GM23338 (cell line): ENCODE data around the gene LHX4. TPM values are rescaled to one million over a fixed set of nuclear protein-coding genes. Genes with fewer than 3 reads are reported as not detected.

Experiments
- ATAC-seq: fragments of 200-7000 bp; cut with Tn5 transposase; 3 replicates; pipeline ENCODE4 v1.9.1; 2020
- DNase-seq: peaks from one replicate; pipeline ENCODE4 v3.0.0-alpha.2; 2015; ENCODE audit warnings: low spot score
- H2AFZ ChIP-seq: fragments of 200-600 bp; sonication (generic); 2 replicates; pipeline ENCODE4 v1.8.0; 2016; ENCODE audit warnings: antibody characterized with exemption, mild to moderate bottlenecking, moderate library complexity
- H3F3A ChIP-seq: fragments of 200-600 bp; sonication (generic); replicated peaks from 2 replicates; pipeline ENCODE4 v1.8.0; 2017; ENCODE audit warnings: antibody characterized with exemption, mixed run types, low read depth
- H3K27ac ChIP-seq: fragments of 200-600 bp; sonication (generic); 2 replicates; pipeline ENCODE4 v1.6.1; 2016; ENCODE audit warnings: low read depth
- H3K27me3 ChIP-seq: fragments of 200-600 bp; sonication (generic); 2 replicates; pipeline ENCODE4 v1.8.0; 2016; ENCODE audit warnings: mild to moderate bottlenecking, mixed run types, moderate library complexity; ENCODE audit not compliant: insufficient read depth
- H3K36me3 ChIP-seq: fragments of 200-600 bp; sonication (generic); 2 replicates; pipeline ENCODE4 v1.8.0; 2016; ENCODE audit warnings: mild to moderate bottlenecking; ENCODE audit not compliant: insufficient read depth
- H3K4me1 ChIP-seq: fragments of 200-600 bp; sonication (generic); 2 replicates; pipeline ENCODE4 v1.8.0; 2016; ENCODE audit warnings: mild to moderate bottlenecking, moderate library complexity; ENCODE audit not compliant: insufficient read depth
- H3K4me2 ChIP-seq: fragments of 200-600 bp; sonication (generic); 2 replicates; pipeline ENCODE4 v1.7.1; 2017; ENCODE audit warnings: mixed run types
- H3K4me3 ChIP-seq: fragments of 200-600 bp; sonication (generic); 2 replicates; pipeline ENCODE4 v1.6.1; 2016; ENCODE audit warnings: mixed run types
- H3K79me2 ChIP-seq: fragments of 200-600 bp; sonication (generic); replicated peaks from 2 replicates; pipeline ENCODE4 v1.8.0; 2017; ENCODE audit warnings: mild to moderate bottlenecking; ENCODE audit not compliant: insufficient read depth
- H3K9me2 ChIP-seq: fragments of 200-600 bp; sonication (generic); 2 replicates; pipeline ENCODE4 v1.8.0; 2017; ENCODE audit not compliant: insufficient read depth
- H4K20me1 ChIP-seq: fragments of 200-600 bp; sonication (generic); replicated peaks from 2 replicates; pipeline ENCODE4 v1.8.0; 2017; ENCODE audit warnings: mild to moderate bottlenecking; ENCODE audit not compliant: insufficient read depth
- H3K27ac Mint-ChIP-seq: 2 replicates; pipeline ENCODE4 v1.8.0; 2020; ENCODE audit warnings: inconsistent platforms, mild to moderate bottlenecking, moderate library complexity, mixed read lengths
- H3K27me3 Mint-ChIP-seq: 3 replicates; pipeline ENCODE4 v1.8.0; 2022; ENCODE audit warnings: low read depth, mild to moderate bottlenecking, moderate library complexity, mixed read lengths, inconsistent platforms; ENCODE audit not compliant: insufficient read depth, poor library complexity
- H3K36me3 Mint-ChIP-seq: 3 replicates; pipeline ENCODE4 v1.8.0; 2021; ENCODE audit warnings: low read depth, mild to moderate bottlenecking, inconsistent platforms, moderate library complexity, mixed read lengths
- H3K4me1 Mint-ChIP-seq: 3 replicates; pipeline ENCODE4 v1.8.0; 2020; ENCODE audit warnings: mild to moderate bottlenecking, inconsistent platforms, mixed read lengths
- H3K4me3 Mint-ChIP-seq: 3 replicates; pipeline ENCODE4 v1.8.0; 2021; ENCODE audit warnings: moderate library complexity, mild to moderate bottlenecking, inconsistent platforms, mixed read lengths
- H3K9me3 Mint-ChIP-seq: 3 replicates; pipeline ENCODE4 v1.8.0; 2020; ENCODE audit warnings: moderate library complexity, mild to moderate bottlenecking, inconsistent platforms, mixed read lengths
- CREB1 ChIP-seq: fragments of 250-450 bp; sonication (Bioruptor Pico); IDR thresholded peaks from 2 replicates; pipeline ENCODE4 v1.5.0; 2020; ENCODE audit warnings: low read depth, mild to moderate bottlenecking, moderate library complexity
- EZH2 ChIP-seq: fragments of 200-600 bp; sonication (generic); IDR thresholded peaks from one replicate; pipeline ENCODE4 v1.8.0; 2017; ENCODE audit warnings: antibody characterized with exemption, mild to moderate bottlenecking, low read depth; ENCODE audit not compliant: unreplicated experiment
- JUNB ChIP-seq: IDR thresholded peaks from one replicate; pipeline ENCODE4 v1.6.1; 2016; ENCODE audit warnings: antibody characterized with exemption; ENCODE audit not compliant: unreplicated experiment
- NANOG ChIP-seq: IDR thresholded peaks from 2 replicates; pipeline ENCODE4 v1.6.1; 2016; ENCODE audit warnings: antibody characterized with exemption, borderline replicate concordance
- POLR2AphosphoS5 ChIP-seq: IDR thresholded peaks from 2 replicates; pipeline ENCODE4 v1.6.1; 2016; ENCODE audit warnings: antibody characterized with exemption, low read depth
- STAT1 ChIP-seq: IDR thresholded peaks from one replicate; pipeline ENCODE4 v1.6.1; 2016; ENCODE audit warnings: antibody characterized with exemption; ENCODE audit not compliant: unreplicated experiment
- ZNF114 ChIP-seq: fragments of 250-450 bp; sonication (Bioruptor Pico); IDR thresholded peaks from 2 replicates; pipeline ENCODE4 v1.5.0; 2020; ENCODE audit warnings: mild to moderate bottlenecking, moderate library complexity
- ZNF331 ChIP-seq: fragments of 250-450 bp; sonication (Bioruptor Pico); IDR thresholded peaks from 2 replicates; pipeline ENCODE4 v1.5.0; 2020; ENCODE audit warnings: low read depth, mild to moderate bottlenecking, moderate library complexity
- polyA plus RNA-seq: library from polyadenylated mRNA; unstranded; fragments of >200 nt; fragmentation: Nextera tagmentation; extraction: Ambion mirVana; gene quantifications from 2 replicates; pipeline ENCODE4 v1.2.1, GENCODE V29; 2016
- total RNA-seq: library from RNA; depleted of rRNA; stranded (reverse); fragments of >200 nt; shearing (Covaris generic); gene quantifications from 2 replicates; pipeline ENCODE4 v1.2.3, GENCODE V29; 2014
- TF ChIP-seq, protein P1 (sequence below): IDR thresholded peaks from one replicate; pipeline ENCODE4 v1.6.1; 2018; ENCODE audit warnings: antibody characterized with exemption; ENCODE audit not compliant: unreplicated experiment
- TF ChIP-seq, protein P2 (sequence below), 2 experiments: fragments of 200-600 bp in 1 of 2; sonication (generic) in 1 of 2; conservative IDR thresholded peaks; 2 replicates each; pipeline versions ENCODE4 v1.5.1 to v1.6.1; 2016 to 2017; ENCODE audit warnings: antibody characterized with exemption in 2 of 2, low read depth in 2 of 2, mild to moderate bottlenecking in 2 of 2, moderate library complexity in 1 of 2
- TF ChIP-seq, protein P3 (sequence below): IDR thresholded peaks from 2 replicates; pipeline ENCODE4 v1.6.1; 2016; ENCODE audit warnings: antibody characterized with exemption

LHX4 gene
- total and polyA plus RNA-seq, 2 experiments from 2014 or later: 1.4 to 2.5 TPM

DNA sequence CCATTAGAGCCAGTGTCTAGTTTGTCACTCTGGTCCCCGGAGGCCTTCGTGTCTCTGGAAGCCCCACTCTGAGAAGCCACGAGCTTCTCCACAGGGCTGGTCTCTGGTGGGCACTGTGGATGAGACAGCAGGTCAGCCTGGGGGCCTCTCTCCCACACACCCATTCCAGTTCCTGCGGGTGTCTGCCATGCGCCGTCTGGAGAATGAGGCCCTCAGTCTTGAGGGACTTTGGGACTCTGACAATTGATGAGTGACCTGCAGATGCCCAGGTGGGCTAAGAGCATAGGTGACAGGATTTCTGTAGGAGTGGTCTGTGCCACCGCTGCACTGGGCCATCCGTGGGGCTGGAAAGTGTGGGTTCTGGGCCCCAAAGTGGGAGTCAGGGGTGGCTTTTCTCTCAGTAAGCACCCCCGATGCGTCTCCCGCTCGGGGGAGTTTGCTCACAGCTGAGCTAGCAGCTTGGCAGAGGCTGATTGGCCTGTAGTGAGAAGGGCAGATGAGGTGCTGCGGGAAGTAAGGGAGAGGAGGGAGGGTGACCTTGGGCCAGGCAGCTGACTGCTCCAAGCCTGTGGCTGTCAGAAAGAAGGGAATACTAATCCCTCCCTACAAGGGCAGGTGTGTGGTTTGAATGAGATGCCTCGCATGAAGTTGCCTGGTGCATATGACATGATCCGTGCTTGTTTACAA lies 26.4 kb downstream of the LHX4 start:
- no peak overlapping the region for H3K27ac ChIP-seq
- H3K9me3 Mint-ChIP-seq: no peaks in the 10 kb centered on the region; the same call in 2 of the 3 replicates
- no peak overlapping the region for H3K4me2 ChIP-seq
- peaks cover 37% of the 10 kb centered on the region for H3K4me1 Mint-ChIP-seq
- DNase-seq (no peak), ATAC-seq (peak; percentile 13)
- no peaks in the 10 kb centered on the region for H3K4me1 ChIP-seq
- no peaks in the 10 kb centered on the region for H3F3A ChIP-seq
- no peaks in the 10 kb centered on the region for H4K20me1 ChIP-seq
- no peak overlapping the region for H2AFZ ChIP-seq
- H3K27me3 Mint-ChIP-seq: peaks cover 14% of the 10 kb centered on the region
- H3K4me3 Mint-ChIP-seq: no peak overlapping the region; the same call in 2 of the 3 replicates
- H3K27me3 ChIP-seq: no peaks in the 10 kb centered on the region
- no peaks in the 10 kb centered on the region for H3K79me2 ChIP-seq
- no peaks in the 10 kb centered on the region for H3K36me3 ChIP-seq
- H3K27ac Mint-ChIP-seq: peak overlapping the region; percentile 62; the same call in 1 of the 2 replicates
- H3K9me2 ChIP-seq: no peaks in the 10 kb centered on the region
- H3K4me3 ChIP-seq: no peak overlapping the region
- H3K36me3 Mint-ChIP-seq: no peaks in the 10 kb centered on the region; the same call in 2 of the 3 replicates
- TF ChIP-seq, protein P1, sequence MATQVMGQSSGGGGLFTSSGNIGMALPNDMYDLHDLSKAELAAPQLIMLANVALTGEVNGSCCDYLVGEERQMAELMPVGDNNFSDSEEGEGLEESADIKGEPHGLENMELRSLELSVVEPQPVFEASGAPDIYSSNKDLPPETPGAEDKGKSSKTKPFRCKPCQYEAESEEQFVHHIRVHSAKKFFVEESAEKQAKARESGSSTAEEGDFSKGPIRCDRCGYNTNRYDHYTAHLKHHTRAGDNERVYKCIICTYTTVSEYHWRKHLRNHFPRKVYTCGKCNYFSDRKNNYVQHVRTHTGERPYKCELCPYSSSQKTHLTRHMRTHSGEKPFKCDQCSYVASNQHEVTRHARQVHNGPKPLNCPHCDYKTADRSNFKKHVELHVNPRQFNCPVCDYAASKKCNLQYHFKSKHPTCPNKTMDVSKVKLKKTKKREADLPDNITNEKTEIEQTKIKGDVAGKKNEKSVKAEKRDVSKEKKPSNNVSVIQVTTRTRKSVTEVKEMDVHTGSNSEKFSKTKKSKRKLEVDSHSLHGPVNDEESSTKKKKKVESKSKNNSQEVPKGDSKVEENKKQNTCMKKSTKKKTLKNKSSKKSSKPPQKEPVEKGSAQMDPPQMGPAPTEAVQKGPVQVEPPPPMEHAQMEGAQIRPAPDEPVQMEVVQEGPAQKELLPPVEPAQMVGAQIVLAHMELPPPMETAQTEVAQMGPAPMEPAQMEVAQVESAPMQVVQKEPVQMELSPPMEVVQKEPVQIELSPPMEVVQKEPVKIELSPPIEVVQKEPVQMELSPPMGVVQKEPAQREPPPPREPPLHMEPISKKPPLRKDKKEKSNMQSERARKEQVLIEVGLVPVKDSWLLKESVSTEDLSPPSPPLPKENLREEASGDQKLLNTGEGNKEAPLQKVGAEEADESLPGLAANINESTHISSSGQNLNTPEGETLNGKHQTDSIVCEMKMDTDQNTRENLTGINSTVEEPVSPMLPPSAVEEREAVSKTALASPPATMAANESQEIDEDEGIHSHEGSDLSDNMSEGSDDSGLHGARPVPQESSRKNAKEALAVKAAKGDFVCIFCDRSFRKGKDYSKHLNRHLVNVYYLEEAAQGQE: no peak
- TF ChIP-seq POLR2AphosphoS5 (no peak), STAT1 (no peak), JUNB (no peak), EZH2 (no peak), CREB1 (CRISPR knock-in tag) (no peak), ZNF331 (CRISPR knock-in tag) (no peak), NANOG (no peak), ZNF114 (no peak)
- TF ChIP-seq, protein P2, sequence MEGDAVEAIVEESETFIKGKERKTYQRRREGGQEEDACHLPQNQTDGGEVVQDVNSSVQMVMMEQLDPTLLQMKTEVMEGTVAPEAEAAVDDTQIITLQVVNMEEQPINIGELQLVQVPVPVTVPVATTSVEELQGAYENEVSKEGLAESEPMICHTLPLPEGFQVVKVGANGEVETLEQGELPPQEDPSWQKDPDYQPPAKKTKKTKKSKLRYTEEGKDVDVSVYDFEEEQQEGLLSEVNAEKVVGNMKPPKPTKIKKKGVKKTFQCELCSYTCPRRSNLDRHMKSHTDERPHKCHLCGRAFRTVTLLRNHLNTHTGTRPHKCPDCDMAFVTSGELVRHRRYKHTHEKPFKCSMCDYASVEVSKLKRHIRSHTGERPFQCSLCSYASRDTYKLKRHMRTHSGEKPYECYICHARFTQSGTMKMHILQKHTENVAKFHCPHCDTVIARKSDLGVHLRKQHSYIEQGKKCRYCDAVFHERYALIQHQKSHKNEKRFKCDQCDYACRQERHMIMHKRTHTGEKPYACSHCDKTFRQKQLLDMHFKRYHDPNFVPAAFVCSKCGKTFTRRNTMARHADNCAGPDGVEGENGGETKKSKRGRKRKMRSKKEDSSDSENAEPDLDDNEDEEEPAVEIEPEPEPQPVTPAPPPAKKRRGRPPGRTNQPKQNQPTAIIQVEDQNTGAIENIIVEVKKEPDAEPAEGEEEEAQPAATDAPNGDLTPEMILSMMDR (conservative IDR thresholded peaks at IDR 0.05; ENCODE audit: low read depth in 2 of 2): no peak
- TF ChIP-seq, protein P3, sequence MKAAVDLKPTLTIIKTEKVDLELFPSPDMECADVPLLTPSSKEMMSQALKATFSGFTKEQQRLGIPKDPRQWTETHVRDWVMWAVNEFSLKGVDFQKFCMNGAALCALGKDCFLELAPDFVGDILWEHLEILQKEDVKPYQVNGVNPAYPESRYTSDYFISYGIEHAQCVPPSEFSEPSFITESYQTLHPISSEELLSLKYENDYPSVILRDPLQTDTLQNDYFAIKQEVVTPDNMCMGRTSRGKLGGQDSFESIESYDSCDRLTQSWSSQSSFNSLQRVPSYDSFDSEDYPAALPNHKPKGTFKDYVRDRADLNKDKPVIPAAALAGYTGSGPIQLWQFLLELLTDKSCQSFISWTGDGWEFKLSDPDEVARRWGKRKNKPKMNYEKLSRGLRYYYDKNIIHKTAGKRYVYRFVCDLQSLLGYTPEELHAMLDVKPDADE: no peak
